Hypothalamus (tissue), 51 donors: Measurements from ENCODE around the gene BLVRA.
"Not testable (repeated sequence)": the region's sequence is repeated elsewhere in the genome, so short reads cannot be mapped to it uniquely, and the experiment has no call there.

Experiments used
- DNase-seq, 51 donors: peaks; one replicate each; lab custom pipeline; 2025; lab: John Stamatoyannopoulos, UW

BLVRA gene, protein sequence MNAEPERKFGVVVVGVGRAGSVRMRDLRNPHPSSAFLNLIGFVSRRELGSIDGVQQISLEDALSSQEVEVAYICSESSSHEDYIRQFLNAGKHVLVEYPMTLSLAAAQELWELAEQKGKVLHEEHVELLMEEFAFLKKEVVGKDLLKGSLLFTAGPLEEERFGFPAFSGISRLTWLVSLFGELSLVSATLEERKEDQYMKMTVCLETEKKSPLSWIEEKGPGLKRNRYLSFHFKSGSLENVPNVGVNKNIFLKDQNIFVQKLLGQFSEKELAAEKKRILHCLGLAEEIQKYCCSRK

DNA sequence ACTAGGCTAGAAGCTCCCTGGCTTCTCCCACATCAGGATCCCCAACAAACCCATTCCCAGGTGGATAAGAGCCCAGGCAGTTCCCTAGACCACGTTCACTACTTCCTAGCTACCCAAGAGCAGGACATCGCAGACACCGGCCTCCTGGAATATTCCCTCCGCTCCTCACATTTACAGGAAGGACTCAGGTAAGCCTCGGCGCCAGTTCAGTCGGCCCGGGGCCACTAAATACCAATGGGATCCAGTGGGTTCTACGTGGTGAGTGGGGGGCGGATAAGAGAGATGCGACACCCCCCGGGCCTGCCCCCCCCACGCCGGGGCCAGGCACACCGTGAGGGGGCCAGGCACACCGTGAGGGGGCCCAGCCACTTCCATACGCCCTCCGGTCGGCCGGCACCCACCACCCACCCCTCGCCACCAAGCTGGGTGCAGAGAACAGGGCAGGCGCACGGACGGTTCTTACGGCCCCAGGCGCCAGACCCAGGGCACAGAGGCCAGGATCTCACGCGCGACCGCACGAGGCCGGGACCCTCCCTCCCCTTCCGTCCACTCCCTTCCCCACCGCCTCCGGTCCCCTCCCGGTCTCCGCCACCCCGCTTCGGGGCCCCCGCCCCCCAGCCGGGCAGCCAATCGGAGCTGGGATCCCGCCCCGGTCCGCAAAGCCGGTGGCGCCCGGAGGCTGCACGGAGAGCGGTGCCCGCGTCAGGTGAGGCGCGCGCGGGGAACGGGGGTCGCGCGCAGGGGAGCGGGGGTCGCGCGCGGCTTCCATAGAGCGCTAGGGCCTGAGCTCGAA is at the start of gene BLVRA:
TSS of gene BLVRA (plus strand) at position 652 of the 793 bp plus-strand sequence. CDS start 12,479 bp downstream, outside the sequence.
- peak in 42 of 51 donors; percentile 9 to 67 (median 38) for DNase-seq

DNA sequence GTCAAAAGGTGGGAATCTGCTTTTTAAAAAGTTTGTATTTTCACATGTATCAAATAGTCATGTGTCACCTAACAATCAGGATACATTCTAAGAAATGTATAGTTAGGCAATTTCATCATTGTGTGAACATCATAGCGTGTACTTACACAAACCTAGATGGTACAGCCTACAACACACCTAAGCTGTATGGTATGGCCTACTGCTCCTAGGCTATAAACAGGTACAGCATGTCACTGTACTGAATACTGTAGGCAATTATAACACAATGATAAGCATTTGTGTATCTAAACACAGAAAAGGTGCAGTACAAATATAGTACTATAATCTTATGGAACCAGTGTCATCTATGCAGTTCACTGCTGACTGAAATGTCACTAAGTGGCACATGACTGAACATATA is 47.0 kb upstream of the BLVRA start:
- DNase-seq: no peak

DNA sequence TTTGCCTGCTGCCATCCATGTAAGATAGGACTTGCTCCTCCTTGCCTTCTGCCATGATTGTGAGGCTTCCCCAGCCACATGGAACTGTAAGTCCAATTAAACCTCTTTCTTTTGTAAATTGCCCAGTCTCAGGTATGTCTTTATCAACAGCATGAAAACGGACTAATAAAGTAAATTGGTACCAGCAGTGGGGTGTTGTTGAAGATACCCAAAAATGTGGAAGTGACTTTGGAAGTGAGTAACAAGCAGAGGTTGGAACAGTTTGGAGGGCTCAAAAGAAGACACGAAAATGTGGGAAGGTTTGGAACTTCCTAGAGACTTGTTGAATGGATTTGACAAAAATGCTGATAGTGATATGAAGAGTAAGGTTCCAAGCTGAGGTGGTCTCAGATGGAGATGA is 42.5 kb upstream of the BLVRA start:
- DNase-seq: not testable (repeated sequence)

DNA sequence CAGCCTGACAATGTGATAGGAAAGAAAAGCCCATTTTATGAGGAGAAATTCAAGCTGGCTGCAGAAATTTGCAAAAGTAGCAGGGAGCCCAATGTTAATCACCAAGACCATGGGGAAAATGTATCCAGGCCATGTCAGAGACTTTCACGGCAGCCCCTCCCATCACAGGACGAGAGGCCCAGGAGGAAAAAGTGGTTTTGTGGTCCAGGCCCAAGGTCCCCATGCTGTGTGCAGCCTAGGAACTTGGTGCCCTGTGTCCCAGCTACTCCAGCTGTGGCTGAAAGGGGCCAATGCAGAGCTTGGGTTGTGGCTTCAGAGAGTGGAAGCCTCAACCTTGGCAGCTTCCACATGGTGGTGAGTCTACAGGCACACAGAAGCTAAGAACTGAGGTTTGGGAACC is 41.9 kb upstream of the BLVRA start:
- no peak for DNase-seq

DNA sequence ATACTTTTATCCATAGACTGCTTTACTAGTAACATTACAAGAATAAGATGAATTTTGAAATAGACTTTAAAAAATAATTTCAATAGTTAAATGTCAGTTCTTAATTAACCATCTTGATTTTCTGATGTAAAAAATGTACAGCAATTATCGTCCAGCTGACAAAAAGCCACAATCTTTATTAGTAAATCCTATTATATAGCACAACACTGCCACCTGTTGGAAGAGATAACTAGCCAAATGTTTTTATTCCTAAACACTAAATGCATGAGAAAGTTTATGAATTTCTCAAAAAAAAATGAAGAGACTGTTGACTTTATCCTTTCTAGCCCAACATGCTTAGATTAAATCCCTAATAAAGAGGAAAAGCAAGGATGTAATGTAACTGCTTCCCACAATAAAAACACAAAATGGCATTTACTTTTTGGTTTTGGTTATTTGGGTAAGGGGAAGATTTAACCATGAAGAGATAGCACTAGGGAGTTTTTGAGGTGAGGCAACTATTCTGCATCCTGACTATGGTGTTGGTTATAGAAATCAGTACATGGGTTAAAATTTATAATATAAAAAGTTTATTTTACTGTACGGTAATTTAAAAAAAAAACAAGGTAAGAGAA is 37.2 kb upstream of the BLVRA start:
- peak in 2 of 51 donors; percentile 1 to 15 for DNase-seq

DNA sequence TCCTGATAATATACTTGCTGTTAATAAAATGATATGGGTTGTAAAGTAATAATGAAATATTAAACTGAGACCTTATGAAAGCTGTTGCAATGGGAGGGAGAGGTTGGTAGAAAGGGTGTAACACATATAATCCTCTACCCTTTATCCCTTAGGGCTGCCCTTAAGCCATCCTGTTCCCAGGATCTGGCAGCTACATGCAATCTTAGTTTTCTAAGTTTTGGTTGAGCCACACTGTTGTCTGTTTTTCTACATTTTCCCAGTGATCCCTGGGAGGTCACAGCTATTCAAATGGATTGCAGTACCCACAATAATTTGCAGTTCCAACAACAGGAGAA is 35.5 kb upstream of the BLVRA start:
- no peak for DNase-seq

DNA sequence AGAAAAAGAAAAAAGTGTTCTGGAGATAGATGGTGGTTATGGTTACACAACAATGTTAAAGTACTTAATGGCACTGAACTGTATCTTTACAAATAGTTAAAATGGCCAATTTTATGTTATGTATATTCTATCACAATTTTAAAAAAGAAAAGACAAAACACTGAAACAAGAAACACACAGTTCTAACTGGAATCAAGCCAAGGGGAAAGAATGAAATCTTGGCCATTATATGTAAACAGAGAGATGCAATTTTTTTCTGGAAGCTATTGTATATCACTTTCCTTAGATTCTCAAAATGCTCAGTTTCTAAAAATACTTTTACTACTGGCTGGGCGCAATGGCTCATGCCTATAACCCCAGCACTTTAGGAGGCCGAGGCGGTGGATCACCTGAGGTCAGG is 33.2 kb upstream of the BLVRA start:
- no peak for DNase-seq

DNA sequence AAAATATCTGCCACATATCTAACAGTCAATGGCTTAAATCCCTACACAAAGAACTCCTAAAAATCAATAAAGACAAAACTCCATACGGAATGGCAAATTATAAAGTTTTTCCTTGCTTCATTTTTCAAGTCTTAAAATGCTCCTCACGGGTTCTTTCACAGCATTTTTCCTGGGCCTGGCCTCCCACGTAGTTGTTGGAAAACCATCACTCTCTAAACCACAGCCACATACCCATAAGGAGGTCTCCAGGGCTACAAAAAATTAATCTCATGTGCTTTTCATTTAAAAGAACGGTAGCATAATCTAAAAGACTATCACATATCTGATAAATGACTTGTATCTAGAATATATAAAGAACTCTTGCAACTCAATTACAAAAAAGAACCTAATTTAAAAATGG is 32.0 kb upstream of the BLVRA start:
- DNase-seq: no peak

DNA sequence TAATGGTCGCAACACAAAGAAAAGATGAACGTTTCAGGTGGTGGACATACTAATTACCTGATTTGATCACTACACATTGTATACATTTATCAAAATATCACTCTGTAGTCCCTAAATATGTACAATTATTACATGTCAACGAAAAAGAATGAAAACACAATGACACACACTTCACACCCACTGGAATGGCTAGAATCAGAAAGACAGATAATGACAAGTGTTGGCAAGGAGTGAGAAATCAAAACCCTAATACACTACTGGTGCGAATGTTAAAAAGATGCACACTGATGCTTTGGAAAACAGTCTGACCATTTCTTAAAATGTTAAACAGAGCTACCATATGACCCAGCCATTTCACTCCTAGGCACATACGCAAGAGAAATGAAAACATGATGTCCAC is 31.5 kb upstream of the BLVRA start:
- no peak for DNase-seq

DNA sequence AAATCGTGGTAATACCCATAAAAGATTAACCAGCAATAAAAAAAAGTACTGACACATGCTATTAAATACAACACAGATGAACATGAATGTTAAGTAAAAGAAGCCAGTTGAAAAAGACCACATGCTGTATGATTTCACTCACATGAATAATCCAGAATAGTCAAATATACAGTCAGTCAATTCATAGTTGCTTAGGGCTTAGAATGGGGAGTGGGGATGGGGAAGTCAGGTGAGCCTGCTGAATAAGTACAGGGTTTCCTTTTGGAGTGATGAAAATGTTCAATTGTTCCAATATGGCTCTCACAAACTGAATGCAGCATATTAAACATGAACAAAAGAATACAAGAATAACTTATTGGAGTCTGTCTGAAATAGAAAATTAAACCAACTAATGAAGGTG is 31.0 kb upstream of the BLVRA start:
- no peak for DNase-seq

DNA sequence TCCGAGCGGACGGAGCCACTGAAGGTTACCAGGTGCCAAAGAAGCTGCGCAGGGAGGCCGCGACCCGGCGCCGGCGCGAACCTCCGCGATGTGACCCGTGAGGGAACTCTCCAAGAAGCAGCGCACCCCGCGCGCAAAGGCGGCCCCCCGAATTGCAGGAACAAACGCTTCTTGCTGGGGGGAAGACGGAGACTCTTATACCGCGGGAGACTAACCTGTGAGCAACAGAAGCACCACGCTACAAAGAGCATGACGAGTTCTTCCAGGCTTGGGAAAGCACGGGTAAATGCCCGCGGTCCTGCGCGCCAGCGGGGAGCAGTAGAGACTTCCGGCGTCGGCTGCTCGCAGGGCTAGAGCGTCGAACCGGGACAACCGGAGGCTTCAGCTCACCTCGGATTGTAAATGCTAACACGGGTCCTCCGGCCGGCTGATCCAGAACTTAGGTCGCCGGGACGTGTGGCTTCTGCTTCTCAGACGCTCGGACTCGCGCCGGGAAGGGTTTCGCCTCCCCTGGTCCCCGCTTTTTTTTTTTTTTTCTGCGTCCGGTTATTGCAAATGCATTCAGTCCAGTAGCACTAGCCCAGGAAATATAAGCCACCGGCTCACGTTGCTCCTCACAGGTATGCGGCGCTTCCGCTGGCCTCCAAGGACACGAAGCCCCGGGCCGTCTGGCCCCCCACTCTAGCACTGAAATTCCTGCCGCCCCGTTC is 29.1 kb upstream of the BLVRA start, which contains the start of gene COA1:
TSS of gene COA1 (minus strand) at position 310 of the 710 bp plus-strand sequence. CDS start 80,909 bp downstream, outside the sequence.
- DNase-seq: peak; percentile 25 to 91 (median 74)

DNA sequence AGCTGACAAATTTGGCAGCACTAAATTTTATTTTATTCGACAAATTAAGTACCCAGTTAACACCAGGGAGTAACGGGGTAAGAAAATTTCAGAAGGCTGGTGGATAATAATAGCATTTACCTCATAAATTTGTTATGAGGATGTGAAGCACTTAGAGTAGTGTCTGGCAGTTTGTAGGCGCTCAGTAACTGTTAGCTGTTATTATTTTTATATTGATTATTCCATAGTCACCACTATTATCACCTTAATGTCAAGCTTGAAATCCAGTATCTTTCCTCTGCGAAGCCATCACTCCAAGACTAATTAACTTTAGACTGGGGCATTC is 28.6 kb upstream of the BLVRA start:
- DNase-seq: no peak

DNA sequence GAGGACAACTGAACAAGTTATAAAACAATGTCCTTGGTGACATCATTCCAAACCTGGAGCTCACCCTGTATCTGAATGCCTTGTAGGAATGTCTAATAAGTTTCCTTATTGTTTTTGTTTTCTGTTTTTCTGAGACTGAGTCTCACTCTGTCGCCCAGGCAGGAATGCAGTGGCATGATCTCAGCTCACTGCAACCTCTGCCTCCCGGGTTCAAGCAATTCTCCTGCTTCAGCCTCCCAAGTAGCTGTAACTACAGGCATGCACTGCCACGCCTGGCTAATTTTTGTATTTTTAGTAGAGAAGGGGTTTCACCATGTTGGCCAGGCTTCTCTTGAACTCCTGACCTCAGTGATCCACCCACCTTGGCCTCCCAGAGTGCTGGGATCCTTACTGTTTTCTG is 27.0 kb upstream of the BLVRA start:
- not testable (repeated sequence) for DNase-seq

DNA sequence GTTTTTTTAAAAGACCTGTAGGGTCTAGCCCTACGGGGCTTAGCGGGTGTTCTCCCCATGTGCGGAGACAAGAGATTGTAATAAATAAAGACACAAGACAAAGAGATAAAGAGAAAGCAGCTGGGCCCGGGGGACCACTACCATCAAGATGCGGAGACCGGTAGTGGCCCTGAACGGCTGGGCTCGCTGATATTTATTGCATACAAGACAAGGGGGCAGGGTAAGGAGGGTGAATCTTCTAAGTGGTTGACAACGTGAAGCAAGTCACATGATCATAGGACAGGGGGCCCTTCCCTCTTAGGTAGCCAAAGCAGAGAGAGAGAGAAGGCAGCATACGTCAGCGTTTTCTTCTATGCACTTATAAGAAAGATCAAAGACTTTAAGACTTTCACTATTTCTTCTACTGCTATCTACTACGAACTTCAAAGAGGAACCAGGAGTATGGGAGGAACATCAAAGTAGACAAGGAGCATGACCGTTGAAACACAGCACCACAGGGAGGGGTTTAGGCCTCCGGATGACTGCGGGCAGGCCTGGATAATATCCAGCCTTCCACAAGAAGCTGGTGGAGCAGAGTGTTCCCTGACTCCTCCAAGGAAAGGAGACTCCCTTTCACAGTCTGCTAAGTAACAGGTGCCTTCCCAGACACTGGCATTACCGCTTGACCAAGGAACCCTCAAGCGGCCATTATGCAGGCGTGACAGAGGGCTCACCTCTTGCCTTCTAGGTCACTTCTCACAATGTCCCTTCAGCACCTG is 23.7 kb upstream of the BLVRA start:
- DNase-seq: not testable (repeated sequence)

DNA sequence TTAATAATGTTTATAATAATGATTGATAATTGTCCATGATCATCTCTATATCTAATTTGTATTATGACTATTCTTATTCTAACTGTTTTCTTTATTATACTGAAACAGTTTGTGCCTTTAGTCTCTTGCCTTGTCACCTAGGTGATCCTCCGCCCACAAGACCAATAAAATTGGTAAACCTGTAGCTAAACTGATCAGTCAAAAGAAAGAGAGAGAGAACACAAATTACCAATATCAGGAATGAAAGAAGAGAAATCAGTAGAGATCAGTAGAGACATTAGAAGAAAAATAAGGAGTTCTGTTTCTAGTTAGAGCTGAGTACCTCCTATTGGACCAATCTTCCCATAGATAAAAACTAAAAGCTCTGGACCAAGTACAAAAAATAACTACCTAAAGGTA is 23.1 kb upstream of the BLVRA start:
- no peak for DNase-seq

DNA sequence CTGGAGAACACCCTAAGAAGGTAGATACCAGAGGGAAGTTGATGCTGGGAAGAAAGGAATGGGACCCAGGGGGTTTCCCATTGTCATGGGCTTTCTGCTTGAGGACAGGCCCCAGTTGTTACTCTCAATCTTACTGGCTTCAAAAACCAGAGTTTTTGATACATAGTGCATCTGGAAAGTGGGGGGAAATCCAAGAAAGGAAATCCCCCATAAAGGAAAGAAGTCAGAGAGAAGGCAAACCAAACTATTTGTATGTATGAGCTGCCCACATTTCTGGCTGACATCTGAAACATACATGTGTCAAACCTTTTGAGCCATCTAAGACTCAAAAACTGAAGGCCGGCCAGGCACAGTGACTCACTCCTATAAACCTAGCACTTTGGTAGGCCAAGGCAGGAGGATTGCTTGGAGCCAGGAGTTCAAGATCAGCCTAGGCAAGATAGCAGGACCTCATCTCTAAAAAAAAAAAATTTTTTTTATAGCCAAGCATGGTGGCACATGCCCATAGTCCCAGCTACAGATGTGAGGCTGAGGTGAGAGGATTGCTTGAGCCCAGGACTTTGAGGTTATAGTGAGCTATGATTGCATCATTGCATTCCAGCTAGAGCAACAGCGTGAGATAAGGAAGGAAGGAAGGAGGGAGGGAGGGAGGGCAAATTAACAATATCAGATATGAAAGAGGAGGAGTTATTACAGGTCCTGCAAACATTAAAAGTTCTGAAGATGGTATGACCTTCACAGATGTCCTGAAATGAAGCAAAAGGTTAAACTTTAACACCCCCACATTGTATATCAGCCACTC is 22.5 kb upstream of the BLVRA start:
- no peak for DNase-seq

DNA sequence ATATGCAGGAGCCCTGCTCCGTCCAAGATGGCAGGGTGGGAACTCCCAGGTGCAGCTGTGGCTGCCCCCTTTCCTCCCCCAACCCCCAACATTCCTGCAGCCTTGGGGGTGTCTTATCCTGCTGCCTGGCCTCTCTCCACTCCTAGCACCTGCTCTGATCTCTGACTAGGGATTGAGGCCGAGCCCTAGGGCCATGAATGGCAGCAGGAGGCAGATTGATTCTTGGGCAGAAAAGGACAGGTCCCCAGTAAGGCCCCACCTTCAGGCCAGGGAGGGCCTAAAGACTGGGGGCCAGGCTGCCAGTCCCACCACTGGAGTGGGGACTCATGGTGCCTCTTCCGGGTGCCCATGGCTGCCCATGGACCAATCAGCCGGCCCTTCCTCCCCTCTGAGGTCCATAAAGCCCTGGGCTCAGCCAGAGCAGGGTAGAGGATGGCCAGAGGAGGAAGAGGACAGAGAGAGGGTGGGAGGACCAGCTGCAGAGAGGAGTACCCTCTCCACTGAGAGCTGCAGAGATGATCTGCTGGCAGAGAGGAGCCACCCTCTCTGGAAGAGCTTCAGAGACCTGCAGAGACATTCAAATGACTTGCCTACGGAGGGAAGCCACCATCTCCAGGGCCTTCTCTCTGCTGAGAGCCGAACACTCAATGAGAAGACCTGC is 20.9 kb upstream of the BLVRA start:
- DNase-seq: no peak

DNA sequence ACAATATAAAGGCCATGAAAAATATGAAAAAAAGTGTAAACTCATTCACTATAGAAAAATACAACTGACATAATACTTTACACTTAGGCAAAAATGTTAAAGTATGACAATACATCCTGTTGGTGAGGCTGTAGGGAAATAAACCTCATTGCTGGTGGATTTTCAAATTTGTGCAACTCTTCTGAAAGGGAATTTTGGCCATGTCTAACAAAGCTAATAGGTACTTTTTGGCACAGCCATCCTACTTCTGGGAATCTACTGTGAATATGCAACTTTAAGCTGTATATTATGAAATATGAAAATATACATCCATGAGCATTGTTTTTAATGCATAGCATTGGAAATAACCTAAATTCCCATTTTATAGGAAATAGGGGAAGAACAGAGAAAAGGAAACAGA is 15.8 kb upstream of the BLVRA start:
- DNase-seq: no peak
